K562 (cell line): Measurements from ENCODE around the gene GBA2. TPM values are rescaled to one million over a fixed set of nuclear protein-coding genes. Genes with fewer than 3 reads are reported as not detected.
A peak's percentile ranks its signal among the peaks of the same experiment; 100 is the strongest.

Source experiments
- ATAC-seq: fragments of 200-7000 bp; cut with Tn5 transposase; 3 replicates; pipeline ENCODE4 v1.9.1; 2020; ENCODE audit warnings: moderate library complexity
- BruUV-seq: library from RNA; stranded (reverse); fragments of 400-500 nt; replicated peaks from 2 replicates; lab custom pipeline; 2021; lab: Mats Ljungman, UMichigan
- CTCF ChIA-PET: fragments of 300-600 bp; formaldehyde crosslinking; extraction: SDS; loops from one replicate; lab custom pipeline; 2021; ENCODE audit warnings: low intra/inter-chr PET ratio; lab: Yijun Ruan, JAX
- POLR2A ChIA-PET: fragments of 300-600, 350-650 bp; sonication (Branson Sonifier 250); formaldehyde crosslinking; extraction: SDS; loops from one replicate; lab custom pipeline; 2021; ENCODE audit warnings: antibody characterized with exemption, inconsistent platforms; lab: Yijun Ruan, JAX
- DNase-seq, 4 experiments: peaks; one replicate each; pipeline versions ENCODE4 v3.0.0 to v3.0.0-alpha.2; 2011 to 2018; ENCODE audit warnings: low spot score in 3 of 4, mixed read lengths in 3 of 4; ENCODE audit errors: extremely low read depth in 1 of 4
- FAIRE-seq: peaks from 2 replicates; lab custom pipeline; 2011; peaks lifted over from hg19 to GRCh38; lab: Jason Lieb, UNC
- H2AFZ ChIP-seq: 2 replicates; pipeline ENCODE4 v1.6.0; 2011; ENCODE audit warnings: low read depth, low read length, control low read depth, inconsistent platforms
- H3K27ac ChIP-seq: fragments of 200-600 bp; 3 replicates; pipeline ENCODE4 v1.8.0; 2011; ENCODE audit warnings: low read depth, mild to moderate bottlenecking, control low read depth, inconsistent platforms, low read length, moderate library complexity, mixed read lengths; ENCODE audit errors: extremely low read depth
- H3K27me3 ChIP-seq, 2 experiments: fragments of 300-600 bp in 1 of 2; 2 replicates in 1 of 2; 3 replicates in 1 of 2; pipeline versions ENCODE4 v1.6.0 to v1.8.0; 2011; ENCODE audit warnings: inconsistent platforms in 2 of 2, low read length in 2 of 2, mild to moderate bottlenecking in 1 of 2, mixed read lengths in 1 of 2, moderate library complexity in 1 of 2; ENCODE audit not compliant: control insufficient read depth in 2 of 2, insufficient read depth in 2 of 2
- H3K36me3 ChIP-seq: fragments of 300-600 bp; 3 replicates; pipeline ENCODE4 v1.8.0; 2011; ENCODE audit warnings: mild to moderate bottlenecking, low read length, inconsistent platforms; ENCODE audit not compliant: control insufficient read depth, insufficient read depth
- H3K4me1 ChIP-seq, 2 experiments: fragments of 200-600 bp in 1 of 2; replicated peaks in 1 of 2; 2 replicates in 1 of 2; 3 replicates in 1 of 2; pipeline versions ENCODE4 v1.5.1 to v1.8.0; 2011; ENCODE audit warnings: inconsistent platforms in 2 of 2, low read length in 2 of 2, mild to moderate bottlenecking in 1 of 2, mixed read lengths in 1 of 2, moderate library complexity in 1 of 2; ENCODE audit not compliant: control insufficient read depth in 2 of 2, insufficient read depth in 2 of 2
- H3K4me2 ChIP-seq: 2 replicates; pipeline ENCODE4 v1.6.1; 2011; ENCODE audit warnings: low read length, control low read depth, inconsistent platforms, mixed read lengths; ENCODE audit not compliant: insufficient read depth
- H3K4me3 ChIP-seq: fragments of 200-600 bp; sonication (generic), shearing (Covaris generic); 2 replicates; pipeline ENCODE4 v1.5.1; 2016; ENCODE audit warnings: control low read depth, inconsistent platforms
- H3K79me2 ChIP-seq: fragments of 200-600 bp; 3 replicates; pipeline ENCODE4 v1.8.0; 2011; ENCODE audit warnings: low read length, inconsistent platforms; ENCODE audit not compliant: control insufficient read depth, insufficient read depth
- H3K9ac ChIP-seq, 2 experiments: 2 replicates each; pipeline versions ENCODE4 v1.6.0 to v1.6.1; 2011; ENCODE audit warnings: low read depth in 2 of 2, low read length in 2 of 2, control low read depth in 1 of 2, inconsistent platforms in 1 of 2, mild to moderate bottlenecking in 1 of 2, mixed read lengths in 1 of 2; ENCODE audit not compliant: insufficient read depth in 1 of 2
- H3K9me1 ChIP-seq: one replicate; pipeline ENCODE4 v1.6.0; 2011; ENCODE audit warnings: inconsistent platforms, mild to moderate bottlenecking, low read length, moderate library complexity; ENCODE audit not compliant: control insufficient read depth, insufficient read depth
- H3K9me3 ChIP-seq: replicated peaks from 2 replicates; pipeline ENCODE4 v1.5.1; 2011; ENCODE audit warnings: low read depth, low read length, inconsistent platforms; ENCODE audit not compliant: control insufficient read depth, insufficient read depth
- H4K20me1 ChIP-seq: replicated peaks from 2 replicates; pipeline ENCODE4 v1.6.1; 2011; ENCODE audit warnings: low read length, inconsistent platforms, mixed read lengths; ENCODE audit not compliant: control insufficient read depth, insufficient read depth
- CBFA2T3 ChIP-seq: fragments of 450-650 bp; IDR thresholded peaks from 2 replicates; pipeline ENCODE4 v1.6.1; 2017
- FOSL1 ChIP-seq: fragments of 200-800 bp; sonication (Bioruptor generic); conservative IDR thresholded peaks from 2 replicates; pipeline ENCODE4 v1.6.1; 2016; ENCODE audit warnings: missing genetic modification characterization, missing compliant biosample characterization
- KDM1A ChIP-seq, 2 experiments: fragments of 450-650 bp; IDR thresholded peaks; 2 replicates each; pipeline ENCODE4 v1.6.1; 2016; ENCODE audit warnings: mild to moderate bottlenecking in 2 of 2
- NFE2 ChIP-seq: IDR thresholded peaks from 2 replicates; pipeline ENCODE4 v1.6.1; 2014; ENCODE audit warnings: antibody characterized with exemption, low read depth
- RCOR1 ChIP-seq, 2 experiments: IDR thresholded peaks; 2 replicates each; pipeline ENCODE4 v1.6.1; 2012; ENCODE audit warnings: low read depth in 2 of 2, low read length in 2 of 2, borderline replicate concordance in 1 of 2, improper control_type of control experiment in 1 of 2
- ZNF121 ChIP-seq: sonication (generic); formaldehyde crosslinking; conservative IDR thresholded peaks from 2 replicates; pipeline ENCODE4 v1.8.0; 2022; ENCODE audit warnings: missing genetic modification reagents
- WGBS: fragments of 100-300 bp; shearing (Covaris generic); methylation state at CpG from one replicate; pipeline ENCODE4 v1.1.6; 2016; ENCODE audit warnings: low coverage, mixed read lengths; ENCODE audit not compliant: insufficient coverage; ENCODE audit errors: missing lambda C conversion rate; 5-methylcytosine and 5-hydroxymethylcytosine counted together
- in situ Hi-C: fragments of 300-500 bp; cut with MboI; formaldehyde crosslinking; loops from 4 replicates; pipeline ENCODE4 v1.15.0; 2018; ENCODE audit warnings: inconsistent platforms, mixed read lengths
- intact Hi-C: fragments of 100-400 bp; cut with micrococcal nuclease; formaldehyde crosslinking; loops from 2 replicates; pipeline ENCODE4 v1.14.2; 2022
- polyA plus RNA-seq, 8 experiments: library from polyadenylated mRNA; depleted of rRNA in 4 of 8; stranded (reverse) in 5 of 8; unstranded in 3 of 8; fragments of >200 nt; fragmentation: Nextera tagmentation in 2 of 8; fragmentation: Illumina TruSeq in 1 of 8; extraction: Ambion mirVana in 2 of 8; extraction: Trizol in 1 of 8; gene quantifications; 2 replicates each; pipeline versions ENCODE4 v1.2.1 to v1.2.3, GENCODE V29; 2011 to 2014; ENCODE audit warnings: inconsistent platforms in 1 of 8, missing spikeins in 1 of 8
- total RNA-seq, 7 experiments: library from RNA; depleted of rRNA in 6 of 7; stranded (reverse); fragments of >200 nt in 6 of 7; fragmentation: Illumina TruSeq in 2 of 7; extraction: Trizol in 2 of 7; gene quantifications; 2 replicates each; pipeline versions ENCODE4 v1.2.1 to v1.2.3, GENCODE V29; 2011 to 2021; ENCODE audit warnings: low replicate concordance in 1 of 7
- TF ChIP-seq, protein P1 (sequence below): IDR thresholded peaks from 2 replicates; pipeline ENCODE4 v1.6.1; 2011; ENCODE audit warnings: borderline replicate concordance, low read depth, mild to moderate bottlenecking, moderate library complexity, low read length; ENCODE audit not compliant: insufficient read depth, poor library complexity, severe bottlenecking

GBA2 gene
- total and polyA plus RNA-seq, 9 of the 15 experiments (the other 6 are each of a cell fraction or from before 2014, with no cell fraction given): 14.1 to 60.4 (median 32.1) TPM

DNA sequence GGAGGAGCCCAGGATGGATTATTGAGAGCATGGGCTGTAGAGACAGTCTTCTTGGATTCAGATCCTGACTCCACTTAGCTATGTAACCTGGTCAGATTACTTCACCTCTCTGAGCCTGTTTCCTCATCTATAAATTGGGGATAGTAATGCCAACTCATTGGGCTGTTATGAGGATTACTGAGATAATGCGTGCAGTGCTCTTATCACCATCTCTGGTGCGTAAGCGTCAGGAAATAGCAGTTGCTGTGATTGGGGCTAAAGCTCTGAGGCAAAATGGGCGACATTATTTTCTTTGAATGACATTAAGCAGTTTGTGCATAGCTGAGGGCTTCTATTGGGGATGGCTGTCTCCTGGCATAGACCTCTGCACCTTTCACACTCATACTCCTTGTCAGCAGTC is 6.0 kb upstream of the GBA2 start:
- TF ChIP-seq, protein P1, sequence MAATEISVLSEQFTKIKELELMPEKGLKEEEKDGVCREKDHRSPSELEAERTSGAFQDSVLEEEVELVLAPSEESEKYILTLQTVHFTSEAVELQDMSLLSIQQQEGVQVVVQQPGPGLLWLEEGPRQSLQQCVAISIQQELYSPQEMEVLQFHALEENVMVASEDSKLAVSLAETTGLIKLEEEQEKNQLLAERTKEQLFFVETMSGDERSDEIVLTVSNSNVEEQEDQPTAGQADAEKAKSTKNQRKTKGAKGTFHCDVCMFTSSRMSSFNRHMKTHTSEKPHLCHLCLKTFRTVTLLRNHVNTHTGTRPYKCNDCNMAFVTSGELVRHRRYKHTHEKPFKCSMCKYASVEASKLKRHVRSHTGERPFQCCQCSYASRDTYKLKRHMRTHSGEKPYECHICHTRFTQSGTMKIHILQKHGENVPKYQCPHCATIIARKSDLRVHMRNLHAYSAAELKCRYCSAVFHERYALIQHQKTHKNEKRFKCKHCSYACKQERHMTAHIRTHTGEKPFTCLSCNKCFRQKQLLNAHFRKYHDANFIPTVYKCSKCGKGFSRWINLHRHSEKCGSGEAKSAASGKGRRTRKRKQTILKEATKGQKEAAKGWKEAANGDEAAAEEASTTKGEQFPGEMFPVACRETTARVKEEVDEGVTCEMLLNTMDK: no peak
- peak; percentile 15; the same call in 1 of the 2 replicates for TF ChIP-seq CBFA2T3
- TF ChIP-seq KDM1A (IDR thresholded peaks at IDR 0.05): peak; percentile 20 to 58; a peak in 3 of 4 replicates
- peak in 1 of 2 experiments; percentile 58; a peak in 1 of 4 replicates for TF ChIP-seq RCOR1 (IDR thresholded peaks at IDR 0.05; ENCODE audit: borderline replicate concordance in 1 of 2, low read depth in 2 of 2, low read length in 2 of 2)
- TF ChIP-seq FOSL1 (tag): 0 out of 2 replicates have a peak, but pooled peaks have one; percentile 14
- TF ChIP-seq ZNF121 (CRISPR knock-in tag): no peak
- TF ChIP-seq NFE2: peak; percentile 36; the same call in 1 of the 2 replicates
- TF ChIP-seq, all 486 proteins: peak for 5
- FAIRE-seq (peak; percentile 40), DNase-seq (no peak), ATAC-seq (no peak)
- BruUV-seq: no TSS peak
- Histone ChIP-seq H3K79me2 (peaks cover 27% of the 10 kb centered on the region), H3K27me3 (no peaks in the 10 kb centered on the region), H3K4me2 (no peak overlapping the region), H3K4me3 (no peak overlapping the region), H3K4me1 (peaks cover 6 to 9% of the 10 kb centered on the region in 2 experiments), H4K20me1 (no peaks in the 10 kb centered on the region), H3K36me3 (peaks cover 31% of the 10 kb centered on the region; the same call in 2 of the 3 replicates), H3K27ac (no peak overlapping the region), H3K9me3 (no peaks in the 10 kb centered on the region), H3K9me1 (no peaks in the 10 kb centered on the region), H3K9ac (no peak overlapping the region), H2AFZ (no peak overlapping the region)
- WGBS: 7% methylated on average over 4 of the region's 4 CpGs
- ChIA-PET CTCF (no interaction called here), POLR2A (interaction anchor here (1.0 to 1.7 kb wide), 2 partner anchors 14 to 22 kb away, joined by 3 to 5 read pairs; partner anchors contain the start of genes CREB3 and TLN1)
- intact Hi-C loops (no loop called here), in situ Hi-C loops (no loop called here)
